Esophagus squamous epithelium (tissue), 5 donors: ENCODE measurements around the gene PLXNB2. TPM values are rescaled to one million over a fixed set of nuclear protein-coding genes. Genes with fewer than 3 reads are reported as not detected.

Experiments
- DNase-seq: peaks from one replicate; lab custom pipeline; 2025; lab: John Stamatoyannopoulos, UW
- H3K27ac ChIP-seq, 4 donors: fragments of 200-600 bp; sonication (generic); one replicate each; pipeline ENCODE4 v1.5.1; 2016 to 2019; ENCODE audit warnings: mild to moderate bottlenecking in 1 of 4
- H3K27me3 ChIP-seq, 4 donors: fragments of 200-600 bp; sonication (generic); 1 replicate in 3 of 4; 2 replicates in 1 of 4; pipeline versions ENCODE4 v1.5.1 to v1.6.0; 2017 to 2021; ENCODE audit warnings: antibody characterized with exemption in 1 of 4
- H3K36me3 ChIP-seq, 3 donors: fragments of 200-600 bp; sonication (generic); one replicate each; pipeline ENCODE4 v1.5.1; 2016 to 2019
- H3K4me1 ChIP-seq, 3 donors: fragments of 200-600 bp; sonication (generic); one replicate each; pipeline ENCODE4 v1.5.1; 2017 to 2019
- H3K4me3 ChIP-seq, 4 donors: fragments of 200-600 bp; sonication (generic); 1 replicate in 3 of 4; 2 replicates in 1 of 4; pipeline ENCODE4 v1.5.1; 2016 to 2019; ENCODE audit warnings: mild to moderate bottlenecking in 2 of 4, moderate library complexity in 1 of 4
- H3K9me3 ChIP-seq, 3 donors: fragments of 200-600 bp; sonication (generic); one replicate each; pipeline ENCODE4 v1.5.1; 2016 to 2019
- CTCF ChIP-seq, 6 experiments: fragments of 450-650 bp in 4 of 6; fragments of 200-600 bp in 2 of 6; sonication (generic) in 2 of 6; IDR thresholded peaks; one replicate each; pipeline ENCODE4 v1.5.1; 2016 to 2019; ENCODE audit warnings: antibody characterized with exemption in 6 of 6, mild to moderate bottlenecking in 4 of 6, moderate library complexity in 4 of 6
- POLR2A ChIP-seq, 4 donors: fragments of 450-650 bp; IDR thresholded peaks; one replicate each; pipeline ENCODE4 v1.6.1; 2017; ENCODE audit warnings: antibody characterized with exemption in 4 of 4, mild to moderate bottlenecking in 4 of 4, moderate library complexity in 3 of 4
- WGBS, 2 donors: methylation state at CpG; one replicate each; pipeline ENCODE4 v1.1.5; 2018; 5-methylcytosine and 5-hydroxymethylcytosine counted together
- intact Hi-C: fragments of 100-400 bp; cut with DNase I; formaldehyde crosslinking; loops from one replicate; pipeline ENCODE4 v1.15.0; 2022
- total RNA-seq, 4 donors: library from RNA; depleted of rRNA; stranded (reverse); fragments of >200 nt; gene quantifications; one replicate each; pipeline ENCODE4 v1.1.0, GENCODE V29; 2016
- donor health status: DM: yes; HTN: yes; CAD: no.

Gene PLXNB2
- total RNA-seq, 4 donors from 2014 or later = 80.9 to 231 (median 129) TPM

GRCh38 chr22:50329236-50329635 lies 21.8 kb upstream of the PLXNB2 start:
- Histone ChIP-seq H3K36me3 (no peaks in the 10 kb centered on the region), H3K4me3 (no peak overlapping the region), H3K27ac (no peak overlapping the region), H3K9me3 (no peaks in the 10 kb centered on the region), H3K27me3 (no peaks in the 10 kb centered on the region), H3K4me1 (peaks cover 15 to 30% (median 17%) of the 10 kb centered on the region in 3 donors)
- WGBS, 2 donors = 83 to 85% methylated on average over 6 of the region's 6 CpGs
- TF ChIP-seq CTCF (IDR thresholded peaks at IDR 0.05) (no peak), POLR2A (IDR thresholded peaks at IDR 0.05) (no peak)
- DNase-seq = no peak
- intact Hi-C loops = no loop called here

- intact Hi-C loops = no loop called here
- Histone ChIP-seq H3K36me3 (no peaks in the 10 kb centered on the region), H3K4me1 (peaks cover 15 to 30% (median 17%) of the 10 kb centered on the region in 3 donors), H3K4me3 (peak overlapping the region; percentile 58 to 95 (median 76)), H3K9me3 (no peaks in the 10 kb centered on the region), H3K27me3 (no peaks in the 10 kb centered on the region), H3K27ac (peak overlapping the region; percentile 87 to 97 (median 96))
- 85 to 100% methylated on average over 1 to 12 of the region's 22 CpGs for WGBS, 2 donors
- no peak for DNase-seq
- TF ChIP-seq POLR2A (IDR thresholded peaks at IDR 0.05) (no peak), CTCF (IDR thresholded peaks at IDR 0.05) (no peak)
Measured at GRCh38 chr22:50327711-50328019, 20.2 kb upstream of the PLXNB2 start.

DNA sequence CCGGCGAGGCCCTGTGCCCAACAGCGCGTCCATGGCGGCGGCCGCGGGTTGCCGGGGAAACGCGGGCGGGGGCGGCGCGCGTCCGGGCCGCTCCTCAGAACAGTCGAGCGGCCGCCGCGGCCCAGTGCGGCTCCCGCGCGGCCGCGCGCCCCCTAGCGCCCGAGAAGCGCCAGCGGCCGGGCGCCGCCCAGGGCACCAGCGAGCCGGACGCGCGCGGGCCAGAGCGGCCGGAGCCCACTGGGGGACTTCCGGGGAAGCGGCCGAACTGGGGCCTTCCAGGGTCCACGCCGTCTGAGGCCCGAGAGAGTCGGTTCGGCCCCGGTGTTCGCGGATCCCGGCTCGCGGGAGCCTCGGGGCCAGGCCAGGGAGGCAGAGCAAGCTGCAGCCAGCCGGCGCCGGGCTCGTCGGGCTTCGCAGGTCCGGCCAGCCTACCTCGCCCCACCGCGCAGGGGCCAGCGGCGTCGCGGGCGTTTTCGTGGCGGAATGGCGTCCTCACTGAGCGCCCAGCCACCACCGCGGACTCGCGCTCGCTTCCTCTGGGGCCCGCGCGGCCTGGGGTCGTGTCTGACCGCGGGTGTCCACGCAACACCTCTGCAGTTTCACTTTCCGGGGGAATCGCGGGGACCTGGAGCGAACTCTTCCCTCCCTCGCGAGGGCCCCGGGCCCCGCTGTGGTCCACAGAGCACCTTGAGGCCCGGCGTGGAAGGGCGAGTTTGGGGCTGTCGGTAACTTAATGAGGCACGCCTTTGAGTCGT lies 19.7 kb upstream of the PLXNB2 start, which contains the start of gene DENND6B:
TSS of gene DENND6B (minus strand) at position 57 of the 755 bp plus-strand sequence. CDS start at position 33, 24 bp downstream.
- no CpG with 5 or more reads among the region's 105 CpGs for WGBS, 2 donors
- Histone ChIP-seq H3K36me3 (no peaks in the 10 kb centered on the region), H3K9me3 (no peaks in the 10 kb centered on the region), H3K4me1 (peaks cover 15 to 30% (median 17%) of the 10 kb centered on the region in 3 donors), H3K27me3 (no peaks in the 10 kb centered on the region), H3K27ac (peak within 1 kb of the TSS; percentile 87 to 97 (median 96)), H3K4me3 (peak within 1 kb of the TSS; percentile 58 to 95 (median 76))
- DNase-seq = no peak
- peak in 2 of 4 donors; percentile 20 to 48 for TF ChIP-seq POLR2A (IDR thresholded peaks at IDR 0.05)
- TF ChIP-seq CTCF (IDR thresholded peaks at IDR 0.05) = peak in 5 of 6 experiments; percentile 30 to 92 (median 88)
- intact Hi-C loops = no loop called here

DNA sequence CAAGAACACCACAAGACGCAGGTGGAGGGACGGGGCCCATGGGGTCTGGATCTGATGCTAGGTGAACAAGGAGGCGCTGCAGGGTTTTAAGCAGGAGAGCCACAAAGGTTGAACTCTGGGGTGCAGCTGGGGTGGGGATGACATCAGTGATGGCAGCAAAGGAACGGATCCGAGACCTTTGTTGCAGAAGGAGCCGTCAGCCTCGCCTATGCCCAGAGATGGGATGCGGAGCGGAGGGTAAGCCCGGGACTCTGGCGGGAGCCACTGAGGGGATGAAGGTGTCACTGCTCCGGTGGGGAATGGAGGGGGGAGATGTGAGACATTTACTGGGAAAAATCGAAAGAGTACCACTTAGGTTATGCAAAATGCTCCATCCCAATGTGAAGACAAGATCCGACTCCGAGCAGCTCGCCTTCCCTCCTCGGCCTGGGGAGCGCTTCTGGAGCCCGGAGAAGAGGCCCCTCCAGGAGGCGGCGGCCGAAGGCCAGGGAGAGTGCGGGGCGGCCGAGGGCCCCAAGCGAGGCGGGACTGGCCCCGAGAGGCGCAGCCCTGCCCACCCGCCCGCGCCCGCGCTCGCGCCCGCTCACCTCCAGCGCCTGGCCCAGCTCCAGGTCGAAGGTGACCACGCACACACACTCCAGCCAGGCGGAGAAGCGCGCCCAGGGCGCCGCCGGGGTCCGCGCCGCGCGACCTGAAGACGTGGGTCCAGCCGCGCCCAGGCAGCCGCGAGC lies 18.9 kb upstream of the PLXNB2 start:
- Histone ChIP-seq H3K27me3 (no peaks in the 10 kb centered on the region), H3K4me1 (peaks cover 15 to 30% (median 17%) of the 10 kb centered on the region in 3 donors), H3K9me3 (no peaks in the 10 kb centered on the region), H3K27ac (peak overlapping the region; percentile 44 to 97 (median 96)), H3K4me3 (peak overlapping the region; percentile 58 to 95 (median 76)), H3K36me3 (no peaks in the 10 kb centered on the region)
- DNase-seq = no peak
- no peak for TF ChIP-seq CTCF (IDR thresholded peaks at IDR 0.05)
- TF ChIP-seq POLR2A (IDR thresholded peaks at IDR 0.05) = no peak
- intact Hi-C loops = no loop called here
- WGBS, 2 donors = 32 to 51% methylated on average over 11 to 13 of the region's 56 CpGs
